ENCODE data around the gene STARD4.

- no peak for TF ChIP-seq CTCF (IDR thresholded peaks at IDR 0.05)
- TF ChIP-seq POLR2A (IDR thresholded peaks at IDR 0.05) = no peak
Measured at GRCh38 chr5:111463311-111463710, 49.0 kb downstream of the STARD4 start.

Measured in adrenal gland (tissue), 5 donors.